HCT116 (cell line): ENCODE measurements around the gene SORCS2. TPM values are rescaled to one million over a fixed set of nuclear protein-coding genes. Genes with fewer than 3 reads are reported as not detected.

Experiments used
- ATAC-seq: fragments of 200-7000 bp; cut with Tn5 transposase; 2 replicates; pipeline ENCODE4 v1.9.1; 2020; ENCODE audit warnings: mild to moderate bottlenecking, moderate library complexity
- BruUV-seq: library from RNA; stranded (reverse); fragments of 400-500 nt; replicated peaks from 2 replicates; lab custom pipeline; 2021; lab: Mats Ljungman, UMichigan
- CTCF ChIA-PET: fragments of 300-600 bp; sonication (Branson Sonifier 250); formaldehyde crosslinking; loops from one replicate; lab custom pipeline; 2021; ENCODE audit warnings: antibody characterized with exemption; lab: Charles Lee
- POLR2A ChIA-PET: fragments of 300-600, 350-600 bp; sonication (Branson Sonifier 250); formaldehyde crosslinking; loops from one replicate; lab custom pipeline; 2021; ENCODE audit warnings: antibody characterized with exemption; lab: Charles Lee
- RAD21 ChIA-PET, 2 experiments: fragments of 300-600 bp; sonication (Branson Sonifier 250); formaldehyde crosslinking; loops; one replicate each; lab custom pipeline; 2023; ENCODE audit warnings: low total read pairs in 2 of 2; ENCODE audit not compliant: uncharacterized antibody in 2 of 2, unreplicated experiment in 2 of 2, low non-redundant PET in 1 of 2; lab: Charles Lee
- DNase-seq: peaks from one replicate; pipeline ENCODE4 v3.0.0-alpha.2; 2010; ENCODE audit warnings: low read depth, low spot score
- H2AFZ ChIP-seq: fragments of 200-600 bp; shearing (Covaris generic), sonication (generic); 2 replicates; pipeline ENCODE4 v1.6.1; 2017; ENCODE audit warnings: low read depth, mixed run types, mixed read lengths, antibody characterized with exemption, low read length; ENCODE audit not compliant: poor library complexity, severe bottlenecking
- H3K27ac ChIP-seq: 2 replicates; pipeline ENCODE4 v1.5.1; 2012; ENCODE audit warnings: low read depth, low read length
- H3K27me3 ChIP-seq: fragments of 200-600 bp; sonication (generic); 2 replicates; pipeline ENCODE4 v1.6.1; 2016; ENCODE audit warnings: mixed run types, low read length, mixed read lengths; ENCODE audit not compliant: insufficient read depth
- H3K36me3 ChIP-seq, 2 experiments: fragments of 200-500 bp in 1 of 2; fragments of 200-600 bp in 1 of 2; sonication (Bioruptor generic) in 1 of 2; sonication (generic) in 1 of 2; 2 replicates each; pipeline versions ENCODE4 v1.5.1 to v1.6.1; 2014 to 2016; ENCODE audit warnings: low read length in 2 of 2, inconsistent platforms in 1 of 2, mixed read lengths in 1 of 2, mixed run types in 1 of 2; ENCODE audit not compliant: insufficient read depth in 2 of 2, control insufficient read depth in 1 of 2
- H3K4me1 ChIP-seq, 2 experiments: fragments of 200-600 bp in 1 of 2; sonication (generic) in 1 of 2; 2 replicates each; pipeline versions ENCODE4 v1.5.1 to v1.6.1; 2012 to 2017; ENCODE audit warnings: low read length in 2 of 2, inconsistent platforms in 1 of 2, mild to moderate bottlenecking in 1 of 2, mixed read lengths in 1 of 2, mixed run types in 1 of 2, moderate library complexity in 1 of 2; ENCODE audit not compliant: insufficient read depth in 2 of 2, control insufficient read depth in 1 of 2
- H3K4me2 ChIP-seq: fragments of 200-600 bp; sonication (generic); 2 replicates; pipeline ENCODE4 v1.6.1; 2017; ENCODE audit warnings: mixed run types, low read length, mixed read lengths
- H3K4me3 ChIP-seq, 2 experiments: fragments of 200-600 bp in 1 of 2; sonication (generic) in 1 of 2; replicated peaks in 1 of 2; 2 replicates each; pipeline ENCODE4 v1.5.1; 2011 to 2016; ENCODE audit warnings: low read length in 2 of 2, control low read depth in 1 of 2, low read depth in 1 of 2, mild to moderate bottlenecking in 1 of 2, mixed read lengths in 1 of 2, mixed run types in 1 of 2
- H3K79me2 ChIP-seq: fragments of 200-600 bp; sonication (generic); 2 replicates; pipeline ENCODE4 v1.6.1; 2017; ENCODE audit warnings: mild to moderate bottlenecking, mixed run types, low read length, moderate library complexity, mixed read lengths; ENCODE audit not compliant: insufficient read depth
- H3K9ac ChIP-seq: fragments of 200-600 bp; sonication (generic); 2 replicates; pipeline ENCODE4 v1.6.1; 2016; ENCODE audit warnings: low read length, mixed read lengths
- H3K9me2 ChIP-seq: fragments of 200-600 bp; sonication (generic), shearing (Covaris generic); 2 replicates; pipeline ENCODE4 v1.6.1; 2017; ENCODE audit warnings: mixed run types, mild to moderate bottlenecking, moderate library complexity; ENCODE audit not compliant: insufficient read depth
- H3K9me3 ChIP-seq, 2 experiments: fragments of 200-500 bp in 1 of 2; fragments of 200-600 bp in 1 of 2; sonication (Bioruptor generic) in 1 of 2; sonication (generic) in 1 of 2; 2 replicates each; pipeline ENCODE4 v1.6.1; 2014 to 2017; ENCODE audit warnings: low read length in 2 of 2, mixed read lengths in 2 of 2, inconsistent platforms in 1 of 2, low read depth in 1 of 2, mild to moderate bottlenecking in 1 of 2, mixed run types in 1 of 2, moderate library complexity in 1 of 2; ENCODE audit not compliant: control insufficient read depth in 1 of 2, insufficient read depth in 1 of 2
- H4K20me1 ChIP-seq: fragments of 200-600 bp; sonication (generic), shearing (Covaris generic); 2 replicates; pipeline ENCODE4 v1.6.1; 2017; ENCODE audit warnings: mixed run types, mild to moderate bottlenecking, moderate library complexity; ENCODE audit not compliant: insufficient read depth
- CBX3 ChIP-seq: IDR thresholded peaks from 2 replicates; pipeline ENCODE4 v1.6.1; 2012; ENCODE audit warnings: low read depth
- CEBPB ChIP-seq: IDR thresholded peaks from 2 replicates; pipeline ENCODE4 v1.6.1; 2012; ENCODE audit warnings: low read depth
- ELF1 ChIP-seq: IDR thresholded peaks from 2 replicates; pipeline ENCODE4 v1.6.1; 2012; ENCODE audit warnings: low read depth, borderline replicate concordance
- EZH2phosphoT487 ChIP-seq: fragments of 200-600 bp; IDR thresholded peaks from 2 replicates; pipeline ENCODE4 v1.6.1; 2018; ENCODE audit warnings: antibody characterized with exemption, borderline replicate concordance
- FOSL1 ChIP-seq: IDR thresholded peaks from 2 replicates; pipeline ENCODE4 v1.6.1; 2012; ENCODE audit warnings: low read depth
- JUND ChIP-seq: IDR thresholded peaks from 2 replicates; pipeline ENCODE4 v1.6.1; 2012
- POLR2A ChIP-seq: IDR thresholded peaks from 2 replicates; pipeline ENCODE4 v1.7.0; 2011; ENCODE audit warnings: borderline replicate concordance; ENCODE audit not compliant: insufficient read depth, insufficient read length; ENCODE audit errors: extremely low read depth
- RAD21 ChIP-seq: IDR thresholded peaks from 2 replicates; pipeline ENCODE4 v1.6.1; 2012; ENCODE audit warnings: low read depth, mild to moderate bottlenecking
- SIN3A ChIP-seq: IDR thresholded peaks from 2 replicates; pipeline ENCODE4 v1.6.1; 2012; ENCODE audit warnings: low read depth
- SP1 ChIP-seq: IDR thresholded peaks from 2 replicates; pipeline ENCODE4 v1.6.1; 2012; ENCODE audit warnings: low read depth
- TCF7L2 ChIP-seq: IDR thresholded peaks from 2 replicates; pipeline ENCODE4 v1.7.0; 2011; ENCODE audit warnings: borderline replicate concordance, inconsistent platforms; ENCODE audit not compliant: insufficient read depth, insufficient read length; ENCODE audit errors: extremely low read depth
- YY1 ChIP-seq: IDR thresholded peaks from 2 replicates; pipeline ENCODE4 v1.6.1; 2011; ENCODE audit warnings: low read length, low read depth, moderate library complexity, mild to moderate bottlenecking; ENCODE audit not compliant: insufficient replicate concordance; ENCODE audit errors: extremely low read depth
- ZFX ChIP-seq: fragments of 450-650 bp; IDR thresholded peaks from 2 replicates; pipeline ENCODE4 v1.6.1; 2017
- intact Hi-C: fragments of 100-400 bp; cut with micrococcal nuclease; formaldehyde crosslinking; loops from 2 replicates; pipeline ENCODE4 v1.10.0; 2022
- total RNA-seq: library from RNA; stranded (reverse); gene quantifications from one replicate; pipeline ENCODE4 v1.2.1, GENCODE V29; 2021; ENCODE audit not compliant: unreplicated experiment
- TF ChIP-seq, protein P1 (sequence below): IDR thresholded peaks from 2 replicates; pipeline ENCODE4 v1.6.1; 2011; ENCODE audit warnings: mild to moderate bottlenecking, low read length, moderate library complexity; ENCODE audit not compliant: insufficient replicate concordance; ENCODE audit errors: extremely low read depth
- TF ChIP-seq, protein P2 (sequence below), 3 experiments: fragments of 200-600 bp in 1 of 3; sonication (generic) in 1 of 3; IDR thresholded peaks in 2 of 3; conservative IDR thresholded peaks in 1 of 3; 2 replicates each; pipeline ENCODE4 v1.5.1; 2012 to 2017; ENCODE audit warnings: low read depth in 2 of 3, low read length in 2 of 3, antibody characterized with exemption in 1 of 3, borderline replicate concordance in 1 of 3, control low read depth in 1 of 3, mild to moderate bottlenecking in 1 of 3, mixed read lengths in 1 of 3, mixed run types in 1 of 3, moderate library complexity in 1 of 3; ENCODE audit not compliant: insufficient read depth in 1 of 3
- TF ChIP-seq, protein P3 (sequence below): IDR thresholded peaks from 2 replicates; pipeline ENCODE4 v1.6.1; 2012; ENCODE audit warnings: low read depth

Gene SORCS2
- total RNA-seq, 1 experiment from 2014 or later = 0.37 TPM

DNA sequence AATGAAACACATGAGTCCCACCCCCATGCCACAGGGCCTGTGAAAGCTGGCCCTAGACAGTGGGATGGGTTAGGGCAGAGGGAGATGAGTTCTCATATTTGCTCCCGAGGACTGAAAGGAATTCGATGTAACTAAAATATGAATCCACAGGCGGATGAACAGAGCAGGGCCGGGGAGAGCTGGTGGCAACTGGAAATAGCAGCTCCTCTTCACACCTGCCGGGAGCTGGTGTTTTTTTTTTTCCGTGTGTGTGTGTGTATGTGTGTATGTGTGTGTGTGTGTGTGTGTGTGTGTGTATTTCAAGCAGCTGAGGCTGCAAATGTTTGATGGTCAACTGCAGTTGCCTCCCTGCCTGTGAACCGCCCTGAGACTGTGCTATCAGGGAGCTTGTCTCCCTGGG is 357.5 kb downstream of the SORCS2 start:
- H3K9ac ChIP-seq = no peak overlapping the region
- no peaks in the 10 kb centered on the region for H3K9me2 ChIP-seq
- ChIA-PET CTCF (interaction anchor here (0.6 kb wide), 1 partner anchor 229 kb away, joined by 4 read pairs; no protein-coding TSS in a partner anchor), POLR2A (no interaction called here), RAD21 (no interaction called here)
- TF ChIP-seq JUND (no peak), ZFX (no peak), CEBPB (no peak), YY1 (no peak), SP1 (no peak), CBX3 (no peak), ELF1 (no peak), FOSL1 (no peak), EZH2phosphoT487 (no peak), SIN3A (no peak), POLR2A (no peak), TCF7L2 (no peak), RAD21 (no peak)
- TF ChIP-seq, protein P1, sequence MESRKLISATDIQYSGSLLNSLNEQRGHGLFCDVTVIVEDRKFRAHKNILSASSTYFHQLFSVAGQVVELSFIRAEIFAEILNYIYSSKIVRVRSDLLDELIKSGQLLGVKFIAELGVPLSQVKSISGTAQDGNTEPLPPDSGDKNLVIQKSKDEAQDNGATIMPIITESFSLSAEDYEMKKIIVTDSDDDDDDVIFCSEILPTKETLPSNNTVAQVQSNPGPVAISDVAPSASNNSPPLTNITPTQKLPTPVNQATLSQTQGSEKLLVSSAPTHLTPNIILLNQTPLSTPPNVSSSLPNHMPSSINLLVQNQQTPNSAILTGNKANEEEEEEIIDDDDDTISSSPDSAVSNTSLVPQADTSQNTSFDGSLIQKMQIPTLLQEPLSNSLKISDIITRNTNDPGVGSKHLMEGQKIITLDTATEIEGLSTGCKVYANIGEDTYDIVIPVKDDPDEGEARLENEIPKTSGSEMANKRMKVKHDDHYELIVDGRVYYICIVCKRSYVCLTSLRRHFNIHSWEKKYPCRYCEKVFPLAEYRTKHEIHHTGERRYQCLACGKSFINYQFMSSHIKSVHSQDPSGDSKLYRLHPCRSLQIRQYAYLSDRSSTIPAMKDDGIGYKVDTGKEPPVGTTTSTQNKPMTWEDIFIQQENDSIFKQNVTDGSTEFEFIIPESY = no peak
- TF ChIP-seq, protein P2, sequence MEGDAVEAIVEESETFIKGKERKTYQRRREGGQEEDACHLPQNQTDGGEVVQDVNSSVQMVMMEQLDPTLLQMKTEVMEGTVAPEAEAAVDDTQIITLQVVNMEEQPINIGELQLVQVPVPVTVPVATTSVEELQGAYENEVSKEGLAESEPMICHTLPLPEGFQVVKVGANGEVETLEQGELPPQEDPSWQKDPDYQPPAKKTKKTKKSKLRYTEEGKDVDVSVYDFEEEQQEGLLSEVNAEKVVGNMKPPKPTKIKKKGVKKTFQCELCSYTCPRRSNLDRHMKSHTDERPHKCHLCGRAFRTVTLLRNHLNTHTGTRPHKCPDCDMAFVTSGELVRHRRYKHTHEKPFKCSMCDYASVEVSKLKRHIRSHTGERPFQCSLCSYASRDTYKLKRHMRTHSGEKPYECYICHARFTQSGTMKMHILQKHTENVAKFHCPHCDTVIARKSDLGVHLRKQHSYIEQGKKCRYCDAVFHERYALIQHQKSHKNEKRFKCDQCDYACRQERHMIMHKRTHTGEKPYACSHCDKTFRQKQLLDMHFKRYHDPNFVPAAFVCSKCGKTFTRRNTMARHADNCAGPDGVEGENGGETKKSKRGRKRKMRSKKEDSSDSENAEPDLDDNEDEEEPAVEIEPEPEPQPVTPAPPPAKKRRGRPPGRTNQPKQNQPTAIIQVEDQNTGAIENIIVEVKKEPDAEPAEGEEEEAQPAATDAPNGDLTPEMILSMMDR (IDR thresholded peaks at IDR 0.05 in 2 of 3, conservative IDR thresholded peaks at IDR 0.05 in 1 of 3; ENCODE audit: borderline replicate concordance in 1 of 3, insufficient read depth in 1 of 3, low read depth in 2 of 3, low read length in 2 of 3) = no peak
- TF ChIP-seq, protein P3, sequence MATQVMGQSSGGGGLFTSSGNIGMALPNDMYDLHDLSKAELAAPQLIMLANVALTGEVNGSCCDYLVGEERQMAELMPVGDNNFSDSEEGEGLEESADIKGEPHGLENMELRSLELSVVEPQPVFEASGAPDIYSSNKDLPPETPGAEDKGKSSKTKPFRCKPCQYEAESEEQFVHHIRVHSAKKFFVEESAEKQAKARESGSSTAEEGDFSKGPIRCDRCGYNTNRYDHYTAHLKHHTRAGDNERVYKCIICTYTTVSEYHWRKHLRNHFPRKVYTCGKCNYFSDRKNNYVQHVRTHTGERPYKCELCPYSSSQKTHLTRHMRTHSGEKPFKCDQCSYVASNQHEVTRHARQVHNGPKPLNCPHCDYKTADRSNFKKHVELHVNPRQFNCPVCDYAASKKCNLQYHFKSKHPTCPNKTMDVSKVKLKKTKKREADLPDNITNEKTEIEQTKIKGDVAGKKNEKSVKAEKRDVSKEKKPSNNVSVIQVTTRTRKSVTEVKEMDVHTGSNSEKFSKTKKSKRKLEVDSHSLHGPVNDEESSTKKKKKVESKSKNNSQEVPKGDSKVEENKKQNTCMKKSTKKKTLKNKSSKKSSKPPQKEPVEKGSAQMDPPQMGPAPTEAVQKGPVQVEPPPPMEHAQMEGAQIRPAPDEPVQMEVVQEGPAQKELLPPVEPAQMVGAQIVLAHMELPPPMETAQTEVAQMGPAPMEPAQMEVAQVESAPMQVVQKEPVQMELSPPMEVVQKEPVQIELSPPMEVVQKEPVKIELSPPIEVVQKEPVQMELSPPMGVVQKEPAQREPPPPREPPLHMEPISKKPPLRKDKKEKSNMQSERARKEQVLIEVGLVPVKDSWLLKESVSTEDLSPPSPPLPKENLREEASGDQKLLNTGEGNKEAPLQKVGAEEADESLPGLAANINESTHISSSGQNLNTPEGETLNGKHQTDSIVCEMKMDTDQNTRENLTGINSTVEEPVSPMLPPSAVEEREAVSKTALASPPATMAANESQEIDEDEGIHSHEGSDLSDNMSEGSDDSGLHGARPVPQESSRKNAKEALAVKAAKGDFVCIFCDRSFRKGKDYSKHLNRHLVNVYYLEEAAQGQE = no peak
- DNase-seq = no peak
- BruUV-seq = no TSS peak
- ATAC-seq = no peak
- H3K4me2 ChIP-seq = no peak overlapping the region
- no peaks in the 10 kb centered on the region for H3K27me3 ChIP-seq
- H3K9me3 ChIP-seq = peaks cover 13 to 18% of the 10 kb centered on the region in 2 experiments; a peak in 3 of 4 replicates
- intact Hi-C loops = no loop called here
- no peak overlapping the region for H3K4me3 ChIP-seq
- no peak overlapping the region for H3K27ac ChIP-seq
- no peaks in the 10 kb centered on the region for H3K36me3 ChIP-seq
- no peaks in the 10 kb centered on the region for H4K20me1 ChIP-seq
- H2AFZ ChIP-seq = no peak overlapping the region
- H3K79me2 ChIP-seq = no peaks in the 10 kb centered on the region
- H3K4me1 ChIP-seq = no peaks in the 10 kb centered on the region
